HG02938 (cell line): ENCODE measurements around the gene ZRANB3.
"Not testable (repeated sequence)": the region's sequence is repeated elsewhere in the genome, so short reads cannot be mapped to it uniquely, and the experiment has no call there.

Experiments
- ATAC-seq: cut with Tn5 transposase; IDR thresholded peaks from one replicate; pipeline ENCODE4 v1.9.1; 2021; ENCODE audit warnings: mild to moderate bottlenecking, moderate library complexity; ENCODE audit not compliant: unreplicated experiment

Gene ZRANB3

GRCh38 chr2:135144343-135144742 lies 386.7 kb downstream of the ZRANB3 start:
- ATAC-seq = no peak

DNA sequence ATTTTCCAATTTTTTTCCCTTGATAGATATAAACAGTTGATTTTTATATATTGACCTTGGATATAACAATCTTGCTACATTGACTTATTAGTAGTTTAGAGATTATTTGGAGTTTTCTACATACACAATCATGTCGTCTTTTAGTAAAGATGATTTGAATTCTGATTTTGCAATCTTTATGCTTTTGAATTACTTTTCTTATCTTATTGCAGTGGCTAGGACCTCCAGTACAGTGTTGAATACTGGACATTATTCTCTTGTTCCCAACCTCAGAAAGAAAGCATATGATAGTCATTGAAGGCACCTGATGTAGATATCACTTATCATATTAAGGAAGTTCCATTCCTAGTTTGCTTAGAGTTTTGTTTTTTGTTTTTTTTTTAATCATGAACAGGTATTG lies 388.7 kb downstream of the ZRANB3 start:
- ATAC-seq = no peak

GRCh38 chr2:135140606-135141005 lies 390.4 kb downstream of the ZRANB3 start:
- no peak for ATAC-seq

- no peak for ATAC-seq
Observed at GRCh38 chr2:135132314-135132713, 398.7 kb downstream of the ZRANB3 start.

- ATAC-seq = no peak
Observed at GRCh38 chr2:135130751-135131150, 400.3 kb downstream of the ZRANB3 start.

DNA sequence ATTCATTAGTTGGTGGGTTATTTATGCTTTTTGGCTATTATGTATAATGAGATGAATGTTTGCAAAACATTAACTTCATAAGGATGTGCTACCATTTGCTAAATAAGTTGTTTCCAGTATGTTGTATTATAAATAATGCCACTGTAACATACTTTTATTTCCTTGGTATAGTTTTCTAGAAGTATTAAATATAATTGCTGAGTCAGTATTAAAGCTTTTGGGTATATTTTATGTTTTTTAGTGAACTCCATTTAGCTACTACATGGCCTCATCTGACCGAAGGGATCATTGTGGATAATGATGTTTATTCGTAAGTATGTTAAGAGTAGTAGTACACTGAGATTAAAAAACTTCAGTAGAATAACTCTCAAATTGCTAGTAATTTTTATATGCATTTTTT lies 405.1 kb downstream of the ZRANB3 start:
- ATAC-seq = no peak

DNA sequence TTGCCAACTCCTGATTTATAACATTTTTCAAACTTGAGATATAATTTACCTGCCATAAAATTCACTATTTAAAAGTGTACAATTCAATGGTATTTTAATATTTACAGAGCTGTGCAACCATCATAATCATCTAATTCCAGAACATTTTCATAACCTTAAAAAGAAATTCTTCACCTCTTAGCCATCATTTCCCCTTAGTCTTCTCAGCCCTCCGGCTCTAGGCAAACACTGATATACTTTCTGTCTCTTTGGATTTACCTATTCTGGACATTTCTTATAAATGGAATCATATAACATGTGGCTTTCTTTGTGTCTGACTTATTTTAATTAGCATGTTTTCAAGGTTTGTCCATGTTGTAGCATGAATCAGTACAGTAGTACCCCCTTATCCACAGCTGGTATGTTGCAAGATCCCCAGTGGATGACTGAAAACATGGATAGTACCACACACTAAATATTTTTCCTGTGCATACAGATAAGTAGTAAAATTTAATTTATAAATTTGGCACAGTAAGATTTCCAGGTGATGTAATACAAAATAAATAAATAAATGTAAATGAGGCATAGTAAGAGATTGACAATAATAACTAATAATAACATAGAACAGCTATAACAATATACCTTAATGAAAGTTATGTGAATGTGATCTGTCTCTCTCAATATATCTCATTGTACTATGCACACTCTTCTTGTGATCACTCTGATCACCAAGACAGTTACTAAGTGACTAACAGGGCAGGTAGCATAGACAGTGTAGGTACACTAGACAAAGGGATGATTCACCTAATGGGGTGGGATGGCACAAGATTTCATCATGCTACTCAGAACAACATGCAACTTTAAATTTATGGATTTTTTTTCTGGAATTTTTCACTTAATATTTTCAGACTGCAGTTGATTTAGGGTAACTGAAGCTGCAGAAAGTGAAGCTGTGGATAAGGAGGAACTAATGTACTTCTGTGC lies 405.8 kb downstream of the ZRANB3 start:
- ATAC-seq = no peak

DNA sequence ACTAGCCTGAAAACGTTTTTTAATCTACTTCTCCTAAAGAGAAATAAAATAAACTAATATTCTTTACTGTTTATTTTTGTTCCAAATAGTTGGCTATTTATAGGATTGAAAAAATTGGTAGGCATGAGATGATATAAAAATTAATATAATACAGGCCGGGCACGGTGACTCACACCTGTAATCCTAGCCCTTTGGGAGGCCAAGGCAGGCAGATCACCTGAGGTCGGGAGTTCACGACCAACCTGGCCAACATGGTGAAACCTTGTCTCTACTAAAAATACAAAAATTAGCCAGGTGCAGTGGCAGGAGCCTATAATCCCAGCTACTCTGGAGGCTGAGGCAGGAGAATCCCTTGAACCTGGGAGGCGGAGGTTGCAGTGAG lies 409.4 kb downstream of the ZRANB3 start:
- ATAC-seq = not testable (repeated sequence)

GRCh38 chr2:135121016-135121657 lies 409.9 kb downstream of the ZRANB3 start:
- ATAC-seq = no peak

DNA sequence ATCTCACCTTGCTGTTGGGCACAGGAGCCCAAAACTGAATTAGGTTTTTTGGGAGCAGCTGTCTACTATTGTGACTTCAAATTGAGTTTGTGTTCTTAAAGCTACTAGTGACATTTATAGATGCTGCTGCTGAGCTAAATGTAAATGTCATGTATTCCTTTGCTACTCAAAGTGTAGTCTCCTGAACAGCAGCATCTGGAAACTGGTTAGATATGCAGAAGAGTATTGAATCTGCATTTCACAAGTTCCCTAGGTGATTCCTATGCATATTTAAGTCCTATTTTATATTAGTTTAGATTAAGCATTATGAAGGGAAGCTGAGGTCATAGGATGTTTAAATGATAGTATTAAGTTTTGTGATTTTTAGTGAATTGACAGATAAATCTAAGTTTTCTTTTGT lies 411.4 kb downstream of the ZRANB3 start:
- no peak for ATAC-seq

- no peak for ATAC-seq
Observed at GRCh38 chr2:135113322-135113721, 417.7 kb downstream of the ZRANB3 start.

DNA sequence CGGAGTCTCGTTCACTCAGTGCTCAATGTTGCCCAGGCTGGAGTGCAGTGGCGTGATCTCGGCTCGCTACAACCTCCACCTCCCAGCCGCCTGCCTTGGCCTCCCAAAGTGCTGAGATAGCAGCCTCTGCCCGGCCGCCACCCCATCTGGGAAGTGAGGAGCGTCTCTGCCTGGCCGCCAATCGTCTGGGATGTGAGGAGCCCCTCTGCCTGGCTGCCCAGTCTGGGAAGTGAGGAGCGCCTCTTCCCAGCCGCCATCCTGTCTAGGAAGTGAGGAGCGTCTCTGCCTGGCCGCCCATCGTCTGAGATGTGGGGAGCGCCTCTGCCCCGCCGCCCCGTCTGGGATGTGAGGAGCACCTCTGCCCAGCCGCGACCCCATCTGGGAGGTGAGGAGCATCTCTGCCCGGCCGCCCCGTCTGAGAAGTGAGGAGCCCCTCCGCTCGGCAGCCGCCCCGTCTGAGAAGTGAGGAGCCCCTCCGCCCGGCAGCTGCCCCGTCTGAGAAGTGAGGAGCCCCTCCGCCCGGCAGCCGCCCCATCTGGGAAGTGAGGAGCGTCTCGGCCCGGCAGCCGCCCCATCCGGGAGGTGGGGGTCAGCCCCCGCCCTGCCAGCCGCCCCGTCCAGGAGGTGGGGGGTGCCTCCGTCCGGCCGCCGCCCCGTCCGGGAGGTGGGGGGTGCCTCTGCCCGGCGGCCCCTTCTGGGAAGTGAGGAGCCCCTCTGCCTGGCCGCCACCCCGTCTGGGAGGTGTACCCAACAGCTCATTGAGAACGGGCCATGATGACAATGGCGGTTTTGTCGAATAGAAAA lies 425.3 kb downstream of the ZRANB3 start:
- ATAC-seq = not testable (repeated sequence)

DNA sequence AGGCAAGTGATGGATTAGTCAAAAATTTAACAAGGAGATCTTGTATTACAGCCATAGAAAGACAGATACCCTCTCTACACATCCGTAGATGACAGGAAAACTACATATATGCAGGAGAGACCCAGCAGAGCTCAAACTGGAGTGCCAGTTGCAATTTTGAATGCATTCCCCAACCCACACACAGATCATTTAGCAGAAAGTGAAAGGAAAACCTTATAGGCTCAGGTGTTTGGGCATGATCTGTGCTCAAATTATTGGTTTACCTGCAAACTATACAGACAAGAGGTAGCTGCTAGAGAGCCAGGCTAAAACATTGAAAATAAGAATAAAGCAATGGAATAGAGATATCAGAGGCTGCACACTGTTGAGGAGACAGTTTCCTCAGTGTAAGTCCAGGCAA lies 427.2 kb downstream of the ZRANB3 start:
- ATAC-seq = no peak

DNA sequence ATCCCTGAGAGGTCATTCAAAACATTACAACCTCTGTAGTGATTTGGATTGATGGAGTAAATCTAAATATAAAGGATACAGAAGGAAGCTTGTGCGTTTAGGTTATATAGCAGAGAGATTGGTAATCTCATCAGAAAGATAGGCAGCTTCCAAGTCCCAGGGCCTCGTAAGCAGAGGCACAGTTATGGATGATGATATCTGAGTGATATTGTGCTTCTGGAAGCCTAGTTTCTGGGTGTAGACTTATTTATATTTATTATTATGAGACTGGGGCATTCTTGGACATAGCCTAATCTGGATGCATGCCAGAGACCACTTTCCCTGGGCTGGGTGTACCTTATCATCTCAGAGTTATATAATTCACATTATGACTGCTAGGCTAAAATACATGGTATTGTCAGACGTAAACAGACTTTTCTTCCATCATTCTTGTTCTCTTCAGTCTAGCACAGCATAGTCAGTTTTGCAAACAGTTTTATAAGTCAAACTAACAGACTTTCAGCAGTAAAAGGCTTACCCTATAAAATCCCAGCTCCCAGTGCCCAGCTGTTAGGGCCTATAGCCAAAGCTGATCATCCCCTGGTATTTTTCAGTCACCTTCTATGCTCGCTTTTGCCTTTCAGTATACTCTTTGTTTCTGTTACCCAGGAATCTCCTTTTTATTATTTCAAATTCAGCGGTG lies 431.1 kb downstream of the ZRANB3 start:
- no peak for ATAC-seq

DNA sequence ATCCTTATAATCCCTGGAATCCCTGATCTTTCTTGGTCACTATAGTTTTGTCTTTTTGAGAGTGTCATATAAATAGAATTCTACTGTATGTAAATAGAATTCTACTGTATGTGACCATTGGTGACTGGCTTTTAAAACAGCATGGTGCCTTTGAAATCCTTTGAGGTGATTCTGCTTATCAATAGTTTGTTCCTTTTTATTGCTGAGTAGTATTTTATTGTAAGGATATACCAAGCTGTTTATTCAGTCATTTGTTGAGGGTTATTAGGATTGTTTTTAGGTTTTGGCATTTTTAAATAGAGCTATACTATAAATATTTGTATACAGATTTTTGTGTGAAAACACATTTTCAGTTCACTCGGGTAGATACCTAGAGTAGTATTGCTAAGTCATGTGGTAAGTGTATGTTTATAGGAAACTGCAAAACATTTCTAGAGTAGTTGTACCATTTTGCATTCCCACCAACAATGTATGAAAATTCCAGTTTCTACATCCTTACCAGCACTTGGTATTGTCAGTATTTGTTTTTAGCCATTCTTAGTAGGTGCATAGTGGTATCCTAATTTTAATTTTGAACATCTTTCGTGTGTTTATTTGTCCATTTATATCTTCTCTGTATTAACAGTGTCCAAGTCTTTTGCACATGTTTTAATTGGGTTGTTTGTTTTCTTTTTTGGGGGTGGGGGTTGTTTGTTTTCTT lies 433.3 kb downstream of the ZRANB3 start:
- no peak for ATAC-seq

GRCh38 chr2:135096665-135097446 lies 434.2 kb downstream of the ZRANB3 start:
- no peak for ATAC-seq

DNA sequence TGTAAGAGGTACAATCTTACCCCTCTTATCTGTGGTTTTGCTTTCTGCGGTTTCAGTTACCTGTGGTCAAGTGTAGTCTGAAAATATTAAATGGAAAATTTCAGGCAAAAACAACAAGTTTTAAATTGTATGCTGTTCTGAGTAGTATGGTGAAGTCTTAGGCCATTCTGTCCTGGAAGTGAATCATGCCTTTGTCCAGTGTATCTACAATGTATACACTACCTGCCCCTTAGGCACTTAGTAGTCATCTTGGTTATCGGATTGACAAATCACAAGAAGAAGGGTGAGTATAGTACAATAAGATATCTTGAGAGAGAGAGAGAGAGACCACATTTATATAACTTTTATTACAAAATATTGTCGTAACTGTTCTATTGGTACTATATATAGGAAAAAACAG lies 435.4 kb downstream of the ZRANB3 start:
- no peak for ATAC-seq

DNA sequence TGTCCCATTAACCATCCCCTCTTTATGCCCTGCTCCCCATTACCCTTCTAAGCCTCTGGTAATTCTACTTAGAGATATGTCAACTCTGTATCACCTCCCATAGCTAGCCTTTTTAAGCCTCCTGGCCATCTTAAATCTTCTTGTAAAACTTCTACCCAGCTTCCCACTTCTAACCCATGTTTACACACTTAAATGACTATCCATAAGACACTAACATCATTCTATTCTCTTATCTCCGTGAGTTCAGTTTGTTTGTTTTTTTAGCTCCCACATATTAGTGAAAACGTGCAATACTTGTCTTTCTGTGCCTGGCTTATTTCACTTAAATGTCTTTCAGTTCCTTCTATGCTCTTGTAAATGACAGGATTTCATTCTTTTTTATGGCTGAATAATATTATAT lies 436.5 kb downstream of the ZRANB3 start:
- ATAC-seq = no peak

- no peak for ATAC-seq
Observed at GRCh38 chr2:135093670-135094330, 437.2 kb downstream of the ZRANB3 start.
